Measurements from ENCODE around the gene NANOG.
A peak's percentile ranks its signal among the peaks of the same experiment; 100 is the strongest.
"Not testable (repeated sequence)": the region's sequence is repeated elsewhere in the genome, so short reads cannot be mapped to it uniquely, and the experiment has no call there.

The NANOG gene

DNA sequence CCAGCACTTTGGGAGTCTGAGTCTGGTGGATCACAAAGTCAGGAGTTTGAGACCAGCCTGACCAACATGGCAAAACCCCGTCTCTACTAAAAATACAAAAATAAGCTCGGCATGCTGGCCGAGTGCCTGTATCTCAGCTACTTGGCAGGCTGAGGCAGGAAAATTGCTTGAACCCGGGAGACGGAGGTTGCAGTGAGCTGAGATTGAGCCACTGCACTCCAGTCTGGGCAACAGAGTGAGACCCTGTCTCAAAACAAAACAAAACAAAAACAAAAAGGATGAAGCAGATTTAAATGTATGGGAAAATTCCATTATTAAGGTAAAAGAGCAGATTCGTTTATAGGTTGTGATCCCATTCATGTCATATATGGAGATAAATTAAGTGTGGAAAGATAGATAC, 17.1 kb downstream of the NANOG start:
- not testable (repeated sequence) for DNase-seq

DNA sequence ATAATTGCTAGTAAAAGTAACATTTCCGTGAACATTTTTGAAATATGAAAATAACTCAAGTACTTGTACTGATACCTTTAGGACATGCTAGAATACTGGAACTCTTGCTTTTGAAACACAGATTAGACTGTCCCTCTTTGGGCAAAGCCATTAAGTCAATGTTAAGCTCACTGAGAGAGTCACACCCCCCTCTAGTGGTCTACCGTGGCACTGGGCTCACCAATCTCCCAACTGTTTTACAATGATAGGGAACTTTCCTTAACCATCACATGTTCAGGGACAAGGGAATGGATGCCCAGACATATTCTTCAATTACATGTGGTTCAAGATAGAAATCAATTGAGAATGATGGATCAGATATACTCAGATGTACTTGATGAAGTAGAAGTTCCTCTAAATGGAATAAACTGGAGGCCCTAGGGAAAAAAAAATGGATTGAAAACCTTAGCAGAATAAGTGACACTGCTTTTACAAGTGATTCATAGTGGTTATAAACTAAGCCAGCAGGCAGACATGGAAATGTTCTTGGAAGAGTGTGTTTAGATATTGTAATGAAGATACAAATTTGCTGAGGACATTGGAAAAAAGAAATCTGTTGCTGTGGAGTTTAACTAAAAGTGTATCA, 17.8 kb downstream of the NANOG start:
- peak; percentile 1 for DNase-seq

DNA sequence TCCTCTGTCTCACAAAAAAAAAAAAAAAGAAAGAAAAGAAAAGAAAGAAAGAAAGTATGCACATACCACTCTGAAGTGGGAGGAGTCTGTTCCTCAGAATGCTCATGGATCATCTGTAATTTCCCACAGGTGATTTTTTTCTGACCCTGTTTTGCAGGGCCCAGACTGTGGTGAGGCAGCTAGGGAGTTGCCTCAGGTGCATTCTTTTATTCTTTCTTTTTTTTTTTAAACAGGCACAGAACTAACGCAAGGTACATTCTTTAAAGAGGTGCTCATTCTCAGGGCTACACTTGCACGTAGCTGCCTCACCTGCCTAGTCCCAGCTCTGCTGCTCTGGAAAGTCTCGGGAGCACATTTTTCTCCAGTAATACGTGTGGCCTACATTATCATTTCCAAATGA, 36.6 kb downstream of the NANOG start:
- not testable (repeated sequence) for DNase-seq

DNA sequence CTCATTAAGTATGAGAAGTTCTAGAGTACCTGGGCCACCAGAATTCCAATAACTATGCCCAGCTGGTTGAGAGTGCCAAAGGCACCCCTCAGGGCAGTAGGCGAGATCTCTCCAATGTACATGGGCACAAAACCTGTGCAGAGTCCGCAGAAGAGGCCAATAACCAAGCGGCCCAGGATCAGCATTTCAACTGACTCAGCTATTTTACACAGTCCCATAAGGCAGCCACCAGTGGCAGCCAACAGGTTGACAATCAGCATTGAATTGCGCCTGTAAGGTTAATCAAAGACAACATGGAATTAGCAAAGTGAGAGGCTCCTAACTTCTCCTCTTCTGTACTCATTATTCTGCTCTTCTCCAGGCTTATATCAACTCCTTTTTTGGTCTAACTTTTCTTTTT, 40.5 kb downstream of the NANOG start:
- not testable (repeated sequence) for DNase-seq

DNA sequence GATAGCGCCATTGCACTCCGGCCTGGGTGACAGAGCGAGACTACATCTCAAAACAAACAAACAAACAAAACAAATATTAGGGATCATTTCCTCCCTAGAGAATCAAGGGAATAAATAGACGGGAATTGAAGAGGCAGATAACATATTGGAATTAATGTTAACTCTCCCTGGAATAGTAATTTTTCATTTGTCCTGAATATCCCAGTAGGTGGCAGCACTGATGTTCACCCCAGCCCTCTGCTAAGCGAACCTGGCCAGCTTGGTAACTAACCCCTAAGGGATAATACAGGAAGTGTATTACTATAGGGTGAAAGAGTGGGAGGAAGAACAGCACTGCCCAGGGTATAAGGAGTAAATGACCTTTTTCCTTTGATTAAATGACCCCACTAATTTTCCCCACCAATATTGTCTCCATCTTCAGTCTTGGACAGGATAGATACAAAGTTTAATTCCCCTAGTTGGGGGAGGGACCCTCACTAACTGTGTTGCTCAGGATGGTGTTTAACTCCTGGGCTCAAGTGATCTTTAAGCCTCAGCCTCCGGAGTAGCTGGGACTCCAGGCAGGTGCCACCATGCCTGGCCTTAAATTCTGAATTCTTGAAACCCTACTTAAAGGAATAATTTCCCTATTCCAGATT, 43.0 kb downstream of the NANOG start:
- DNase-seq = peak; percentile 1

DNA sequence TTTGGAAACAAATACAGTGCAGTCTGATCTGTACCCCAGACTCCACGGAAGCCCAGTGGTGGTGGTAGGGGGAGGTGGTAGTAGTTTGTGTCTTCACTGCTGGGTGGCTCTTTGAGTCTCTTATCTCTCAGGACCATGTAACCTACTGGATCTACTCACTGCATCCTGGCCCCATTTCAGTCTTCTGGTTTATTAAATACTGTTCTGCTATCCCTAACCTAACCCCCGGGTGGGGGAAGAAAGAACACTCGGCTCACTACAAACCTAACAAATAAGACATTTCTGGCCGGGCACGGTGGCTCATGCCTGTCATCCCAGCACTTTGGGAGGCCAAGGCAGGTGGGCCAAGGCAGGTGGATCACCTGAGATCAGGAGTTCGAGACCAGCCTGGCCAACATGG, 44.0 kb downstream of the NANOG start:
- DNase-seq = not testable (repeated sequence)

DNA sequence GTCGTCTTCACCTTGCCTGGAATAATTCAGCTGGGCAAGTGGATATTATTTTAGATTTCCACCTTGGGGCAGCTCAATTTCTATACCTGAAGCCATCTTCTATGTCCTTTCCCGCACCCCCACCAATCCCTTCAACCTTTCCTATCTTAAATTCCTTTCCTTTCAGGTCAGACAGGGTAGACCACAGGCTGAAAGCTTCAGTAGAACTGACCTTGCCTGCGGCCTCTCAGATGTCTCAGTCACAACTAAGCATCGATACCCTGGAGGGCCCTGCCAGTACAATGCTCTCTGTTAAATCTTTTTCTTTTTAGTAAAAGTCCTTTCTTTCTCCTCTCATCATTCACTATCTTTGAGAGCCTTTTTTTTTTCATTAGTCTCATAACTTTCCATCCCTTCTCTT, 44.6 kb downstream of the NANOG start:
- DNase-seq = no peak

DNA sequence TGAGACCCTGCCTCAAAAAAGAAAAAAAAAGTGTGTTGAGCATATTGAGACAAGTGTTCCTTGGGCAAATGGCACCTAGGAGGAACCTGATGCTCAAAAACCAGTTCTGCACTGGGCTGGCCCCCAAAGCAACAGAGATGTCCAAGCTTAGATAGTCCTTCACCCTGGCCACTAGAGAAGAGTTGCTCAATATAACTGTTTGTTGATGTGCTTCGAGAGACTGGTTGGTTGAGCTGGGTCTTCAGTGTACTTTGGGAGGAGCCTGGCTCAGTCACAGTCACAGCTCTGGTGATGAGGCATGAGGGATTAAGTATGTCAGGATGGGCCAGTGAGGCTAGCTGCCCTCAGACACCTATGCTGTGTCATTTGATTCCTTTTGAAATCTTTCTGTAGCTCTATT, 45.5 kb downstream of the NANOG start:
- no peak for DNase-seq

DNA sequence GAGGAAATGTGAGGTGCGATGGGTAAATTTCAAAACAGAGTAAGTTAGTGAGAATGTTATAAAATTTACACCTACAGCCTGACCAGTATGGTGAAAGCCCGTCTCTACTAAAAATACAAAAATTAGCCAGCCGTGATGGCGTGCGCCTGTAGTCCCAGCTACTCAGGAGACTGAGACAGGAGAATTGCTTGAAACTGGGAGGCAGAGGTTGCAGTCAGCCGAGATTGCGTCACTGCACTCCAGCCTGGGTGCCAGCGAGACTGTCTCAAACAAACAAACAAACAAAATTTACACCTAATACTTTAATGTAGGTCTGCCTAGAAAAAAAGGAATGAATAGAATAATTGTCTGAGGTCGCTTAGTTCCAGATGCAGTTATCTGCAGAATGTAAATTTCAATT, 45.9 kb downstream of the NANOG start:
- no peak for DNase-seq

DNA sequence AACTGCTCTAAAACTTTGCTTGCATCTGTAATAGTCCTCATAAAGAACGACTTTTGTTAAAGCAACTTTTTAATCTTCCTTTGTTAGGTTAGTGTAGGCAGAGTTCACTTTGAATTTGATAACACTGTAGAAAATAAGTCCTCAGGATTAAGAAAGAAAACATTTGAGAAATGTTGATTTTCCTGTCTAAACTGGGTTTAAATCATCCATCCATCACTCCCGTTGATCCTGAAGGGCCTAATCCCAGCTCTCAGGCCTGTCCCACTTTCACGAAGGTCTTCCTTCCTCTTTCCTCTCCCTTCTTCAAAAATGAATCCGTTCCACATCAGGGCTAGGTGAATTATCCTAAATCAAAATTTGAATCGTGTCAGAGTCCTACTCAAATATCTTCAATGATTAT, 46.6 kb downstream of the NANOG start:
- no peak for DNase-seq

DNA sequence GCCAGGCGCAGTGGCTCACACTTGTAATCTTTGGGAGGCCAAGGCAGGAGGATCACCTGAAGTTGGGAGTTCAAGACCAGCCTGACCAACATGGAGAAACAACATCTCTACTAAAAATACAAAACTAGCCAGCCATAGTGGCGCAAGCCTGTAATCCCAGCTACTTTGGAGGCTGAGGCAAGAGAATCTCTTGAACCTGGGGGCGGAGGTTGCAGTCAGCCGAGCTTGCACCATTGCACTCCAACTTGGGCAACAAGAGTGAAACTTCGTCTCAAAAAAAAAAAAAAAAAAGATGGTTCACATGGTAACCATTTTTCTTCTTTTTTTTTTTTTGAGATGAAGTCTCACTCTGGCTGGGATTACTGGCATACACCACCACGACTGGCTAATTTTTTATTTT, 48.2 kb downstream of the NANOG start:
- no peak for DNase-seq

DNA sequence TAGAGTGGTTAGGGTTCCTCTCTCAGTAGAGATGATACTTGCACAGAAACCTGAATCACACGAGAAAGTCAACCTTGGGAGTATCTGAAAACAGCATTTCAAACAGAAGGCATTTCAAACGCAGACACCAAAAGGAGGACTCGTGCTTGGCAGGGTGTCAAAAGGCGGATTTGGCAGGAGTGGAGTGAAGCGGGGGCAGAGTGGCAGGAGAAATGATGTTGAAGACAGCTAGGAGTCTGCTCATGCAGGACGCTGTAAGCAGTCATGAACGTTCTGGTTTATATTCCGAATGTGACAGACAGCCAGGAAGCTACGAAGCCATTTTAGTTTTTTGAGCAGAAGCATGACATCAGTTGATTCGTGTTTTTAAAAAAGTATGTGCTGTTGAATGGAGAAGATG, 50.0 kb downstream of the NANOG start:
- not testable (repeated sequence) for DNase-seq

DNA sequence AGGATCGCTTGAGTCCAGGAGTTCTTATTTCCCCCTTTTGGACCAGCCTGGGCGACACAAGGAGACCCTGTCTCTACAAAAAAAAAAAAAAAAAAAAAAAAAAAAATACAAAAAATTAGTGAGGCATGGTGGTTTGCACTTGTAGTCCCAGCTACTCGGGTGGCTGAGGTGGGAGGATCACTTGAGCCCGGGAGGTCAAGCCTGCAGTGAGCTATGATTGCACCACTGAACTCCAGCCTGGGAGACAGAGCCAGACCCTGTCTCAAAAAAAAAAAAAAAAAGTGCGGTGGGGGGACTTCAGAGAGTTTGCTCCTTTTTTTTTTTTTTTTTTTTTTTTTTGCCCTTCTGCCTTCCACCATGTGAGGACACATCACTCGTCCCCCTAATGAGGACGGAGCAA, 50.6 kb downstream of the NANOG start:
- DNase-seq = not testable (repeated sequence)

DNA sequence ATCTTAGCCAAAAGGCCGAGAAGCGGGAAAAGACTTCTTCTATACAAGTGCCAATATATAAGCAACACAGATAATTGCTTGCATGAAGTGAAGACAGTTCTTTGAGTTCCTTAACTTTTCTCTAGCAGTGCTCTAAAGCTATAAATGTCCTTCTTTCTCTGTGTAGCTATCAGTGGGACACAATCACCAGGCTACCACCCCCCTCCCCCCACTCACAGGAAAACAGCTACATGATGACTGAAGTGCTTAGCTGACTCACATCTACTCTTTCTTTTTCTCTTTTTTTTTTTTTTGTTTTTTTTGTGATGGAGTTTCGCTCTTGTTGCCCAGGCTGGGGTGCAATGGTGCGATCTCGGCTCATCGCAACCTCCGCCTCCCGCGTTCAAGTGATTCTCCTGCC, 53.2 kb downstream of the NANOG start:
- not testable (repeated sequence) for DNase-seq

DNA sequence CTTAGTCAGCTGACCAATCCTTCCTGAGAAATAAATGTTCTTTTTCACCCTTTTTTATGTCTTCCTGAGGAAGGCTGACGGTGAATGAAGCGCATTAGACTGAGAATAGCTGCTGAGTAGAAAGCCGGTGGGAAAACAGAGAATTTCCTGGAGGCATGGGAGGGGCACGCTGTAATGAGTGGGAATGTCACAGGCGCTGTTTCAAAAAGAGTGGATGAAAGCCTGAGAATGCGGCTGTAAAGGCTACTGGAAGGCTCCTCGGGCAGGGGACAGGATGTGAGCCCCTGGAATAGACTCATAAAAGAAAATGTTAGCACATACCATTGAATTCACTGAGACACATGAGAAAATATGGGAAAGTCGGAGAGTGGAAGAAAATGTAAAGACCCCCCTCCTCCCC, 53.9 kb downstream of the NANOG start:
- DNase-seq = not testable (repeated sequence)

DNA sequence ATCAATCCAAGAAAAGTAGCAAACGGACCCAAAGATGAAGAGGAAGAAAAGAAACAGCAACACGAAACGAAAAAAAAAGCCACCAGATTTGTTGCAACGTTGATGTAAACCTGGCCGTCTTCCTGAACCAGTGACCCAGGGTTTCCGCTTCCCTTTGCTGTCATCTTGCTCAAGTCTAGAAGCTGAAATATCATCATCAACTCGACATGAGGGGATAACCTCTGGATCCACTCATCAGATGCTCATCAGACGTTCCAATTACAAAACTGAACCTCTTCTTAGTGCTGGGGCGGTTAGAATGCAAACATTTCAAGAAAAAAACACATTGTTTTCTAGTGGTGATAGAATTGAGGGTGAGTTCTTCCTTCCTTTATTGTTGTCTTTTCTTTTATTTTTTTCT, 54.4 kb downstream of the NANOG start:
- DNase-seq = not testable (repeated sequence)

DNA sequence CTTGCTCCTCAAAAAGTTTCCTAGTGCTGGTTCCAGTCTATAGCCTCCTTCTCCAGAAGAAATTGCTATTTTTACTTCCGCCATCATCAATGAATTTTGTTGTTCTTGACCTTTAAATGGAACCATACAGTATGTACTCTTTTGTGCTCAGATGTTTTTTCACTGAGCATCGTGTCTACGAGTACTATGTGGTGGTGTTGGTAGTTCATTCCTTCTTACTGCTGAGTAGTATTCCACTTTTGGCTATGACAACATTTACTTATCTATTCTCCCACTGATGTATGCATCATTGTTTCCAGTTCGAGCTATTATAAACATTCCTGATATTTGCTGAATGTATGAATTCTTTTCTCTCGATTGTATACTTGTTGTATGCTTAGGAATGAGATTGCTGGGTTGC, 54.9 kb downstream of the NANOG start:
- DNase-seq = no peak

DNA sequence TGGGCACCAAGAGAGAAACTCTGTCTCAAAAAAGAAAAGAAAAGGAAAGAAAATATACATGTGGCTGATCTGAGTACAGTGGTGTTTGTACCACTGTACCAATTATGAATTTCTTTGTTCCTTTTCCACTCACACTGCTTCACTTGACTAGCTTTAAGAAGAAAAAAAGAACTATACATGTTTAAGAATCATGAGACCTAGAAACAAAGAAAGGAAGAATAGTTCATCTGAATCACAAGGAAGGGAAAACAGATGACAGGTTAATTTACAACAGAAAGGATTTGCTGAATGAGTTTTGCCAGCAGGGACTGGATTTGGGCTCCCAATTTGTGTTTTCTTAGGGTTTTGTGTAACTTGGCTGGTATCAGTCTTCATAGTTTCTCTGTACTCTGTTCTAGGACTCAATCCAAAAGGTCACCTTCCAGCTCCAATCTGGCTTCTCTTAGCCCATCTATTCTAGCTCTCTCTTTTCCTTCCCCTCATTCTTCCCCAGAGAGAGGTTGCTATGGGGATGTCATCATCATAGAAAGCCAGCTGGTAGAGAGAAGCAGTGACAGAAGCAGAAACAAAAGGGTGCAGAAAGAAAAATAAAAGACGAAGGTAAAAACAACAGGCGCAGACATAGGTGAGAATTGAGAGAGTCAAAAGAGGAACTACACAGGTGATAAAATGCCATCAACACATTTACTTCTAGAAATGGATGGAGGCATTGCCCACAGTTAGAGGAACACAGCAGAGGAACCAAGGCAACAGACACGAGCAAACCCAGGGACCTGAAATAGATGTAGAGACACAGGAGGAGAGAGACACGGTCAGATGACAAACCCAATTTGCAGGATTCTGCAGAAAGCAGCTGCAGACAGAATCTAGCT, 58.3 kb downstream of the NANOG start:
- not testable (repeated sequence) for DNase-seq

DNA sequence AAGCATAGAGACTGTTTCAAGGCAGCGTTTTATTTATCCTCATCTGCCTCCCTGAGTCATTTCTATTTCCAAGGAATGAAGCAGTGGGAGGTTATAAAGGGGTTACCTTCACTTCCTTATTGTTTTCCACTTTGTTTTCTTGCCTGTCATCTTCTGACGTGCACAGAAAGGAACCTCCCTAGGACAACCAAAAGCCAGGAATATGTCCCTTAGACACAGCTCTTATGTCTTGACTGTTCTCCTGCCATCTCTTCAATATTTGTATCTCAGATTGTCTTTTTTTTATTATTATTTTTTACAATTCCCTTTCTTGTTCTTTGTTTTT, 58.9 kb downstream of the NANOG start:
- not testable (repeated sequence) for DNase-seq

All from NK-92 treated with Interleukin-12 subunit alpha and Interleukin-12 subunit beta, amount 100 ng/mL, for 24 hours (cell line).